Tibial artery (tissue), 4 donors: ENCODE data around the gene SLC25A25.

ENCODE experiments used
- DNase-seq, 2 donors: peaks; one replicate each; pipeline ENCODE4 v3.0.0-alpha.2; 2019
- H3K27ac ChIP-seq, 2 donors: fragments of 200-600 bp; sonication (generic) in 1 of 2; 1 replicate in 1 of 2; 2 replicates in 1 of 2; pipeline ENCODE4 v1.5.1; 2018 to 2019; ENCODE audit warnings: mild to moderate bottlenecking in 1 of 2
- H3K27me3 ChIP-seq, 2 donors: fragments of 200-600 bp; sonication (generic) in 1 of 2; one replicate each; pipeline versions ENCODE4 v1.5.1 to v1.6.0; 2016 to 2019
- H3K36me3 ChIP-seq, 3 donors: fragments of 200-600 bp; sonication (generic) in 2 of 3; one replicate each; pipeline ENCODE4 v1.5.1; 2016 to 2019; ENCODE audit warnings: mild to moderate bottlenecking in 2 of 3
- H3K4me1 ChIP-seq, 4 donors: fragments of 200-600 bp; sonication (generic) in 2 of 4; 1 replicate in 3 of 4; 2 replicates in 1 of 4; pipeline ENCODE4 v1.5.1; 2016 to 2019
- H3K4me3 ChIP-seq, 2 donors: fragments of 200-600 bp; sonication (generic) in 1 of 2; 1 replicate in 1 of 2; 2 replicates in 1 of 2; pipeline ENCODE4 v1.5.1; 2018 to 2019; ENCODE audit warnings: mild to moderate bottlenecking in 2 of 2
- H3K9me3 ChIP-seq, 3 donors: fragments of 200-600 bp; sonication (generic) in 1 of 3; one replicate each; pipeline ENCODE4 v1.5.1; 2016 to 2019
- intact Hi-C: fragments of 100-400 bp; cut with DNase I; formaldehyde crosslinking; loops from one replicate; pipeline ENCODE4 v1.15.0; 2023; ENCODE audit warnings: low total_unique reads
- TF ChIP-seq, protein P1 (sequence below), 2 experiments: fragments of 200-600 bp in 1 of 2; fragments of 450-650 bp in 1 of 2; IDR thresholded peaks; one replicate each; pipeline ENCODE4 v1.5.1; 2017 to 2019; ENCODE audit warnings: antibody characterized with exemption in 2 of 2, mild to moderate bottlenecking in 1 of 2, moderate library complexity in 1 of 2

SLC25A25 gene

DNA sequence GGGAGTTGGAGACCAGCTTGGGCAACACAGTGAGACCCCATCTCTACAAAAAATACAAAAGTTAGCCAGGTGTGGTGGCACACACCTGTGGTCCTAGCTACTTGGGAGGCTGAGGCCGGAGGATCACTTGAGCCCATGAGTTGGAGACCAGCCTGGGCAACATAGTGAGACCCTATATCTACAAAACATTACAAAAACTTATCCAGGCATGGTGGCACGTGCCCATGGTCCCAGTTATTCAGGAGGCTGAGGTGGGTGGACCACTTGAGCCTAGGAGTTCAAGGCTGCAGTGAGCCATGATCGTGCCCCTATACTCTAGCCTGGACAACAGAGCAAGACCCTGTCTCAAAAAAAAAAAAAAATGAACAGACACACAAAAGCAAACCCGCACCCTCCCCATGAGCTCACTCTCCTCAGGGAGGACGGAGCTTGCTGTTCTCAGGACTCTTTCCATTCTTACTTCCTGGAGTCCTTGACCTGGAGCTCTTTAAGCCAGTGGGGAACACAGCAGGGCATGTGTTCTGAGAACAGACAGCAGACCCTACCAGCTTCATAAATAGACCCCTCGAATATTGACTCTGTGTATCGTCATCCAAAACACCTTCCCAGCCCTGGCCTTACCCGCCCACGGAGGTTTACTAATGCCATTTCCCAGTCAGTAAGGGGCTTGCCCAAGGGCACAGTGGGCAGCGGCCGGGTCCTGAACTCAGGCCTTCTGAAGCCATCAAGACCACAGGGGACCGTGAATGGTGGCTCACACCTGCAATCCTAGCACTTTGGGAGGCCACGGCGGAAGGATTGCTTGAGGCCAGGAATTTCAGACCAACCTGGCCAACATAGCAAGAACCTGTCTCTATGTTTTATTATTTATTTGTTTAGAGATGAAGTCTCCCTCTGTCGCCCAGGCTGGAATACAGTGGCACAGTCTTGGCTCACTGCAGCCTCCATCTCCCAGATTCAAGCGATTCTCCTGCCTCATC, 48.4 kb downstream of the SLC25A25 start:
- H3K36me3 ChIP-seq: peaks cover 0 to 38% (median 23%) of the 10 kb centered on the region in 3 donors
- no peaks in the 10 kb centered on the region for H3K27me3 ChIP-seq
- H3K4me3 ChIP-seq: no peak overlapping the region
- H3K9me3 ChIP-seq: no peaks in the 10 kb centered on the region
- peak in 1 of 2 donors; percentile 62 for DNase-seq
- TF ChIP-seq, protein P1, sequence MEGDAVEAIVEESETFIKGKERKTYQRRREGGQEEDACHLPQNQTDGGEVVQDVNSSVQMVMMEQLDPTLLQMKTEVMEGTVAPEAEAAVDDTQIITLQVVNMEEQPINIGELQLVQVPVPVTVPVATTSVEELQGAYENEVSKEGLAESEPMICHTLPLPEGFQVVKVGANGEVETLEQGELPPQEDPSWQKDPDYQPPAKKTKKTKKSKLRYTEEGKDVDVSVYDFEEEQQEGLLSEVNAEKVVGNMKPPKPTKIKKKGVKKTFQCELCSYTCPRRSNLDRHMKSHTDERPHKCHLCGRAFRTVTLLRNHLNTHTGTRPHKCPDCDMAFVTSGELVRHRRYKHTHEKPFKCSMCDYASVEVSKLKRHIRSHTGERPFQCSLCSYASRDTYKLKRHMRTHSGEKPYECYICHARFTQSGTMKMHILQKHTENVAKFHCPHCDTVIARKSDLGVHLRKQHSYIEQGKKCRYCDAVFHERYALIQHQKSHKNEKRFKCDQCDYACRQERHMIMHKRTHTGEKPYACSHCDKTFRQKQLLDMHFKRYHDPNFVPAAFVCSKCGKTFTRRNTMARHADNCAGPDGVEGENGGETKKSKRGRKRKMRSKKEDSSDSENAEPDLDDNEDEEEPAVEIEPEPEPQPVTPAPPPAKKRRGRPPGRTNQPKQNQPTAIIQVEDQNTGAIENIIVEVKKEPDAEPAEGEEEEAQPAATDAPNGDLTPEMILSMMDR (IDR thresholded peaks at IDR 0.05): no peak
- H3K27ac ChIP-seq: no peak overlapping the region
- peaks cover 0 to 8% (median 4%) of the 10 kb centered on the region in 4 donors for H3K4me1 ChIP-seq
- intact Hi-C loops: loop anchor here (5.0 kb wide), 1 partner anchor 174 kb away; no protein-coding TSS in a partner anchor

- peak; percentile 88 to 94 for DNase-seq
- H3K27ac ChIP-seq: no peak overlapping the region
- H3K27me3 ChIP-seq: no peaks in the 10 kb centered on the region
- TF ChIP-seq, protein P1 (IDR thresholded peaks at IDR 0.05): peak; percentile 100
- no peak overlapping the region for H3K4me3 ChIP-seq
- peaks cover 0 to 8% (median 4%) of the 10 kb centered on the region in 4 donors for H3K4me1 ChIP-seq
- H3K36me3 ChIP-seq: peaks cover 8 to 53% (median 34%) of the 10 kb centered on the region in 3 donors
- intact Hi-C loops: loop anchor here (5.0 kb wide), 1 partner anchor 176 kb away; no protein-coding TSS in a partner anchor
- H3K9me3 ChIP-seq: no peaks in the 10 kb centered on the region
Measured at GRCh38 chr9:128117613-128118471, 49.8 kb downstream of the SLC25A25 start.

GRCh38 chr9:128118472-128118857, 50.4 kb downstream of the SLC25A25 start:
- Histone ChIP-seq H3K27ac (no peak overlapping the region), H3K27me3 (no peaks in the 10 kb centered on the region), H3K4me1 (peaks cover 0 to 8% (median 4%) of the 10 kb centered on the region in 4 donors), H3K4me3 (no peak overlapping the region), H3K9me3 (no peaks in the 10 kb centered on the region), H3K36me3 (peaks cover 8 to 56% (median 38%) of the 10 kb centered on the region in 3 donors)
- DNase-seq: peak in 1 of 2 donors; percentile 13
- TF ChIP-seq, protein P1 (IDR thresholded peaks at IDR 0.05): no peak
- intact Hi-C loops: loop anchor here (5.0 kb wide), 1 partner anchor 176 kb away; no protein-coding TSS in a partner anchor

DNA sequence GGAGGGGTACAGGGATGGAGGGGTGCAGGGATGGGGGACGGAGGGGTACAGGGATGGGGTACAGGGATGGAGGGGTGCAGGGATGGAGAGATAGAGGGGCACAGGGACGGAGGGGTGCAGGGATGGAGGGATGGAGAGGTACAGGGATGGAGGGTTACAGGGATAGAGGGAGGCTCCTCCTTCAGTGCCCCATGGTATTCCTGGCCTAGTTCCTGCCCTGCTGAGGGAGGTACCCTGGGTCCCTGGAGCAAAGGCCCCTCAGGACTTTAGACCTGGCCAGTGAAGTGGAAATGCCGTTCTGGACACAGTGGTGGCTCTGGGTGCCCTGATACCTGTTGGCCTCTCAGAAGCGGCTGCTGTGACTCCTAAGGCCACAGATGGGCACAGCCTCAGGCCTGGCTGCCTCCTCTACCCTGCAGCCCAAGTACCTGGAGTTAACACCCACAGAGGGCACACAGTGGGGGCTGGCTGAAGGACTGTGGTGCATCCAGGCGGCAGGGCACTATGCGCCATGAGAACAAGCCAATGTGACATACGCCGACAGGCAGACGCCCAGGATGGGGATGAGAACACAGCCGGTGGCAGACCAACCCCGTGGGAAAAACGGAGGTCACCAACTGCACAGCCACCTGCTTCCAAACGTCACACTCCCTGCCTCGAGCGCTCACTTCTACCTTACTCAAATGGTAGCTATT, 51.1 kb downstream of the SLC25A25 start:
- Histone ChIP-seq H3K4me3 (no peak overlapping the region), H3K27ac (no peak overlapping the region), H3K27me3 (no peaks in the 10 kb centered on the region), H3K9me3 (no peaks in the 10 kb centered on the region), H3K36me3 (peaks cover 8 to 56% (median 38%) of the 10 kb centered on the region in 3 donors), H3K4me1 (peaks cover 0 to 8% (median 4%) of the 10 kb centered on the region in 4 donors)
- peak in 1 of 2 donors; percentile 54 for DNase-seq
- intact Hi-C loops: loop anchor here (5.0 kb wide), 1 partner anchor 177 kb away; no protein-coding TSS in a partner anchor
- TF ChIP-seq, protein P1 (IDR thresholded peaks at IDR 0.05): no peak
